ENCODE measurements around the gene WARS2.
A peak's percentile ranks its signal among the peaks of the same experiment; 100 is the strongest.

WARS2 gene

GRCh38 chr1:119011116-119011515, 129.3 kb downstream of the WARS2 start:
- no peak for DNase-seq

GRCh38 chr1:119010201-119010600, 130.3 kb downstream of the WARS2 start:
- no peak for DNase-seq

GRCh38 chr1:119009312-119009655, 131.2 kb downstream of the WARS2 start:
- no peak for DNase-seq

GRCh38 chr1:119008483-119009311, 131.8 kb downstream of the WARS2 start:
- DNase-seq, result peak in 1 of 2 experiments; percentile 13

- DNase-seq, result no peak
These were observed 132.6 kb downstream of the WARS2 start for GRCh38 chr1:119007670-119008482.

- DNase-seq, result no peak
These were observed 133.1 kb downstream of the WARS2 start for GRCh38 chr1:119007339-119007669.

GRCh38 chr1:119006406-119007279, 133.8 kb downstream of the WARS2 start:
- no peak for DNase-seq

GRCh38 chr1:119005724-119006405, 134.6 kb downstream of the WARS2 start:
- DNase-seq, result no peak

- no peak for DNase-seq
These were observed 135.7 kb downstream of the WARS2 start for GRCh38 chr1:119004781-119005180.

GRCh38 chr1:119004129-119004527, 136.3 kb downstream of the WARS2 start:
- no peak for DNase-seq

GRCh38 chr1:119003413-119004128, 136.9 kb downstream of the WARS2 start:
- DNase-seq, result no peak

GRCh38 chr1:119002028-119002686, 138.3 kb downstream of the WARS2 start:
- DNase-seq, result no peak

GRCh38 chr1:119001181-119002027, 139.0 kb downstream of the WARS2 start:
- DNase-seq, result no peak

- DNase-seq, result no peak
These were observed 139.9 kb downstream of the WARS2 start for GRCh38 chr1:119000371-119001180.

- no peak for DNase-seq
These were observed 140.9 kb downstream of the WARS2 start for GRCh38 chr1:118999348-119000071.

- DNase-seq, result no peak
These were observed 142.3 kb downstream of the WARS2 start for GRCh38 chr1:118998171-118998570.

- no peak for DNase-seq
These were observed 143.2 kb downstream of the WARS2 start for GRCh38 chr1:118997225-118997624.

GRCh38 chr1:118995312-118996016, 145.0 kb downstream of the WARS2 start:
- DNase-seq, result no peak
